Astrocyte of the cerebellum (primary cell): ENCODE results near the gene NHSL1.
A peak's percentile ranks its signal among the peaks of the same experiment; 100 is the strongest.

Source experiments
- DNase-seq: peaks from one replicate; pipeline ENCODE4 v3.0.0-alpha.2; 2011; ENCODE audit warnings: low read depth
- H3K4me3 ChIP-seq: 2 replicates; pipeline ENCODE4 v1.5.1; 2011; ENCODE audit warnings: mild to moderate bottlenecking, low read depth, low read length, moderate library complexity
- CTCF ChIP-seq: IDR thresholded peaks from 2 replicates; pipeline ENCODE4 v1.5.1; 2012; ENCODE audit warnings: low read length, low read depth, moderate library complexity, mild to moderate bottlenecking; ENCODE audit errors: missing control alignments
- in situ Hi-C: cut with HindIII; loops from 2 replicates; pipeline ENCODE4 v1.10.0; 2017; ENCODE audit warnings: low sequenced_read_pairs

Gene NHSL1

DNA sequence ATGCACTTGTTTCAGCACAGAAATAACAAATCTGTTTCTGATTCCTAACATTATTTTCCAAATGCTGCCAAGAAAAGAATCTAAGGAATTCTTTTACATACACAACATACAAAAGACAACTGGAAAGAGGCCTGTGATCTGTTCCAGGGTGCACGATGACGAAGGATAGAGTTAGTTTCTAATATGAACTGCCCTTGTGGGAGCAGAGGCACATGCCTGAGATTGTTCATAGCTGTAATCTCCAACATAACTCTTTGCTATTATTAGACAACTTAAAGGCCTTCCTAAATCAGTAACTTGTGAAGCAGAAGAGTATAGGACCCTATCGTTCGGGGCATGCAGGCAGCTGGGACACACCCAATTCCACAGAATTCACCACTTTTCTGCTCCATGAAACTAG, 41.2 kb upstream of the NHSL1 start:
- no peak for TF ChIP-seq CTCF
- H3K4me3 ChIP-seq = no peak overlapping the region
- in situ Hi-C loops = no loop called here
- peak; percentile 81 for DNase-seq

DNA sequence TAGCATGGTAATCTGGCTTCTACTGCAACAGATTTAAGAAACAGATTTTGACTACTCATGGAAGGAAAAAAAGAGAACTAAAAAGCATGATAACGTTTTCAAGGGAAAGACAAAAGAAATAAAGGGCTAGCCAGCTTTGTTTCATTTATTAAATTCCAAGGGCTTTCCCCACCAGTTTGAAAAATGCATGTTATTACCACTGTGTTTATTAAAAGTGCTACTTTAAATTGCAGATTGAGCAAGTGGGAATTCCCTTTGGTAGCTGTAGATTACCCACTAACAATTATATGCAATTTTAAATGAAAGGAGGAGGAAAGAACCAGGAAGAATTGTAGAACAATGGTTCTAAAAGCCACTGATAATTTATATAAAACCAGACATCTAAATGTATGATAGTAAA, 40.6 kb upstream of the NHSL1 start:
- TF ChIP-seq CTCF = no peak
- H3K4me3 ChIP-seq = no peak overlapping the region
- no peak for DNase-seq
- in situ Hi-C loops = no loop called here

- no peak for DNase-seq
- in situ Hi-C loops = no loop called here
- H3K4me3 ChIP-seq = no peak overlapping the region
- no peak for TF ChIP-seq CTCF
These were observed 39.2 kb upstream of the NHSL1 start for GRCh38 chr6:138538390-138539031.

- no peak overlapping the region for H3K4me3 ChIP-seq
- no peak for DNase-seq
- TF ChIP-seq CTCF = no peak
- in situ Hi-C loops = no loop called here
These were observed 37.8 kb upstream of the NHSL1 start for GRCh38 chr6:138537106-138537505.

DNA sequence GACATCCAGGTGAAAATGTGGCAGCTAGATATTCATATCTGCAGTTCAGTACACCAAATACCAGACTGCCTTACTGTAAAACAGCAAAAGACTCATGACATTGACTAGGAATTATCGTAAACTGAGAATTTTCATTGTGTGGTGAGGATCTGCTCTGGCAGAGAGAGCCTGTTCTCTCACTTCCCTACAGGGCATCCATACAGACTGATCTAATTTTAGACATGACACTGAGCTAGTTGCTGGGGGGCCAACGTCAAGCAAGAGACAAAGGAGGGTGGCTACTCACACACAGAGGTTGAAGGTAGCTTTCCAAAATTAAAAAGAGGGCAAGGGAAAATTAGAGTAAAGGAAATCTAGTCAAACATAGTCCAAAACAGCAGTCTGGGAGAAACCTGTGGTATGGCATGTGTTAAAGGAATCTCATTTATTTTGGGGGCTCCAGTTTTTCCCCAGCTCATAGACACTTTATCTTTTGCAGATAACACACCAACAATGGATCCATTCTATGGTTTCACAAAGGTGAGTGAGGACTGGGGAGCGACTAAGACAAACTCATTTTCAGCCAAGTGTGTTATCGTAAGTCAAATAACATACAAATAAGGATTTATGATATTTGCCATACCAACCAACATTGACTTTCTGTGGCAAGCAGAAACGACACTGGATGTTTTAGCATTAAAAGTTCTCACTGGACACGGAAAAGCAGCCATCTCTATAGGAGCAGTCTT, 36.6 kb upstream of the NHSL1 start:
- in situ Hi-C loops = no loop called here
- TF ChIP-seq CTCF = no peak
- no peak overlapping the region for H3K4me3 ChIP-seq
- no peak for DNase-seq

DNA sequence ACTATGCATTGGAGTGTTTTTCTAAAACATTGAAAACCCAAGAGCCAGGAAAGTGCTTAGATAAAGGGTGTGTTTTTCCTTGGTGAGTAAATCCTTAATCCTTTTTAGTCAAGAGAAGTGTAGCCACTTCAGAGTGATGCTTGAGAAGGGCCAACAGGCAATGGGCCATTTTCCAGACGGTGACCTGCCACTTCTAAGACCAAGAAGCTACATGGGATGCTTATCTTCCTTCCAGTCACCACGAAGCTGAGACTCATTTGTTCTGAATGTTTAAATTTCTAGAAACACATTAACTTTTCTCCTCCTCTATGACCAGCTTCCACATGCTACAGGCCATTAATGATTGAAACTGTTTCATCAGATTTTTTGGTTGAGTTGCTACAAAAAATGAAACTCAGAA, 34.4 kb upstream of the NHSL1 start:
- TF ChIP-seq CTCF = no peak
- H3K4me3 ChIP-seq = no peak overlapping the region
- in situ Hi-C loops = no loop called here
- DNase-seq = no peak
